MM.1S (cell line): ENCODE data around the gene PFKFB4.

Source experiments
- DNase-seq: peaks from one replicate; pipeline ENCODE4 v3.0.0-alpha.2; 2015
- H2AFZ ChIP-seq: fragments of 300-600 bp; sonication (generic); 2 replicates; pipeline ENCODE4 v1.6.0; 2016; ENCODE audit warnings: antibody characterized with exemption, low read length
- H3F3A ChIP-seq: fragments of 300-600 bp; sonication (generic); 2 replicates; pipeline ENCODE4 v1.6.1; 2016; ENCODE audit warnings: mild to moderate bottlenecking, antibody characterized with exemption, low read length, moderate library complexity, mixed read lengths; ENCODE audit not compliant: insufficient read depth
- H3K27ac ChIP-seq: fragments of 300-600 bp; sonication (generic); 2 replicates; pipeline ENCODE4 v1.5.1; 2016; ENCODE audit warnings: mild to moderate bottlenecking, low read length
- H3K27me3 ChIP-seq: fragments of 300-600 bp; sonication (generic); replicated peaks from 2 replicates; pipeline ENCODE4 v1.6.0; 2016; ENCODE audit warnings: low read length; ENCODE audit not compliant: insufficient read depth
- H3K36me3 ChIP-seq: fragments of 300-600 bp; sonication (generic); replicated peaks from 2 replicates; pipeline ENCODE4 v1.6.1; 2016; ENCODE audit warnings: mild to moderate bottlenecking, low read length, mixed read lengths; ENCODE audit not compliant: insufficient read depth
- H3K4me1 ChIP-seq: fragments of 300-600 bp; sonication (generic); 2 replicates; pipeline ENCODE4 v1.6.1; 2016; ENCODE audit warnings: low read length, mixed read lengths
- H3K4me2 ChIP-seq: fragments of 300-600 bp; sonication (generic); 2 replicates; pipeline ENCODE4 v1.6.0; 2016; ENCODE audit warnings: low read depth, low read length
- H3K4me3 ChIP-seq: fragments of 300-600 bp; sonication (generic); 2 replicates; pipeline ENCODE4 v1.5.1; 2016; ENCODE audit warnings: low read length, mixed read lengths
- H3K79me2 ChIP-seq: fragments of 300-600 bp; sonication (generic); 2 replicates; pipeline ENCODE4 v1.6.1; 2016; ENCODE audit warnings: mixed run types, low read length, mixed read lengths
- H3K9ac ChIP-seq: fragments of 300-600 bp; sonication (generic); 2 replicates; pipeline ENCODE4 v1.6.1; 2016; ENCODE audit warnings: low read length, mixed read lengths
- H3K9me2 ChIP-seq: fragments of 300-600 bp; sonication (generic); replicated peaks from 2 replicates; pipeline ENCODE4 v1.6.1; 2016; ENCODE audit warnings: mild to moderate bottlenecking, low read length, mixed read lengths; ENCODE audit not compliant: insufficient read depth
- H3K9me3 ChIP-seq: fragments of 300-600 bp; sonication (generic); replicated peaks from 2 replicates; pipeline ENCODE4 v1.6.1; 2016; ENCODE audit warnings: mild to moderate bottlenecking, low read length, mixed read lengths; ENCODE audit not compliant: insufficient read depth
- H4K20me1 ChIP-seq: fragments of 300-600 bp; sonication (generic); 2 replicates; pipeline ENCODE4 v1.6.1; 2016; ENCODE audit warnings: mild to moderate bottlenecking, low read length, moderate library complexity, mixed read lengths; ENCODE audit not compliant: insufficient read depth
- CTCF ChIP-seq: fragments of 300-600 bp; sonication (generic); IDR thresholded peaks from 2 replicates; pipeline ENCODE4 v1.5.1; 2016; ENCODE audit warnings: antibody characterized with exemption, low read length, mixed read lengths
- EZH2 ChIP-seq: fragments of 300-600 bp; sonication (generic); optimal IDR thresholded peaks from 2 replicates; pipeline ENCODE3; 2017; ENCODE audit warnings: low read depth, mild to moderate bottlenecking, antibody characterized with exemption, low read length, mixed read lengths
- EZH2phosphoT487 ChIP-seq: fragments of 300-600 bp; sonication (generic); IDR thresholded peaks from 2 replicates; pipeline ENCODE4 v1.6.1; 2018; ENCODE audit warnings: antibody characterized with exemption, low read length

The PFKFB4 gene

GRCh38 chr3:48584836-48585235 is 28.2 kb upstream of the PFKFB4 start:
- no peaks in the 10 kb centered on the region for H4K20me1 ChIP-seq
- H3K4me1 ChIP-seq: no peaks in the 10 kb centered on the region
- no peaks in the 10 kb centered on the region for H3K79me2 ChIP-seq
- H3K27ac ChIP-seq: no peak overlapping the region
- H3K9me2 ChIP-seq: no peaks in the 10 kb centered on the region
- H3K36me3 ChIP-seq: no peaks in the 10 kb centered on the region
- no peak overlapping the region for H3K9ac ChIP-seq
- H3K9me3 ChIP-seq: no peaks in the 10 kb centered on the region
- H3F3A ChIP-seq: no peaks in the 10 kb centered on the region
- TF ChIP-seq EZH2phosphoT487 (no peak), CTCF (no peak), EZH2 (no peak)
- DNase-seq: no peak
- H2AFZ ChIP-seq: no peak overlapping the region
- no peak overlapping the region for H3K4me3 ChIP-seq
- no peak overlapping the region for H3K4me2 ChIP-seq
- peaks cover 94% of the 10 kb centered on the region for H3K27me3 ChIP-seq

GRCh38 chr3:48581621-48582481 is 25.2 kb upstream of the PFKFB4 start:
- H3K4me2 ChIP-seq: no peak overlapping the region
- no peaks in the 10 kb centered on the region for H3K79me2 ChIP-seq
- no peak overlapping the region for H3K27ac ChIP-seq
- H3K4me3 ChIP-seq: no peak overlapping the region
- H3K9ac ChIP-seq: no peak overlapping the region
- H3K4me1 ChIP-seq: no peaks in the 10 kb centered on the region
- H3K27me3 ChIP-seq: peaks cover 77% of the 10 kb centered on the region
- H3K9me2 ChIP-seq: no peaks in the 10 kb centered on the region
- H3K9me3 ChIP-seq: no peaks in the 10 kb centered on the region
- DNase-seq: no peak
- no peaks in the 10 kb centered on the region for H3F3A ChIP-seq
- TF ChIP-seq EZH2phosphoT487: no peak
- no peak for TF ChIP-seq EZH2
- no peak for TF ChIP-seq CTCF
- no peak overlapping the region for H2AFZ ChIP-seq
- H4K20me1 ChIP-seq: no peaks in the 10 kb centered on the region
- no peaks in the 10 kb centered on the region for H3K36me3 ChIP-seq

- no peaks in the 10 kb centered on the region for H3K4me1 ChIP-seq
- H3K79me2 ChIP-seq: no peaks in the 10 kb centered on the region
- H3K4me3 ChIP-seq: no peak overlapping the region
- no peaks in the 10 kb centered on the region for H4K20me1 ChIP-seq
- H3K9me2 ChIP-seq: no peaks in the 10 kb centered on the region
- DNase-seq: no peak
- H3K27ac ChIP-seq: no peak overlapping the region
- TF ChIP-seq EZH2: no peak
- TF ChIP-seq CTCF: no peak
- no peak for TF ChIP-seq EZH2phosphoT487
- H3F3A ChIP-seq: no peaks in the 10 kb centered on the region
- no peaks in the 10 kb centered on the region for H3K36me3 ChIP-seq
- no peaks in the 10 kb centered on the region for H3K9me3 ChIP-seq
- H3K4me2 ChIP-seq: no peak overlapping the region
- no peak overlapping the region for H3K9ac ChIP-seq
- H3K27me3 ChIP-seq: peaks cover 32% of the 10 kb centered on the region
- no peak overlapping the region for H2AFZ ChIP-seq
Measured at GRCh38 chr3:48576647-48577046, 20.0 kb upstream of the PFKFB4 start.
